ENCODE measurements around the gene HSP90AB1. TPM values are rescaled to one million over a fixed set of nuclear protein-coding genes. Genes with fewer than 3 reads are reported as not detected.

The HSP90AB1 gene
- total and polyA plus RNA-seq, 7 donors = 182 to 569 (median 484) TPM

DNA sequence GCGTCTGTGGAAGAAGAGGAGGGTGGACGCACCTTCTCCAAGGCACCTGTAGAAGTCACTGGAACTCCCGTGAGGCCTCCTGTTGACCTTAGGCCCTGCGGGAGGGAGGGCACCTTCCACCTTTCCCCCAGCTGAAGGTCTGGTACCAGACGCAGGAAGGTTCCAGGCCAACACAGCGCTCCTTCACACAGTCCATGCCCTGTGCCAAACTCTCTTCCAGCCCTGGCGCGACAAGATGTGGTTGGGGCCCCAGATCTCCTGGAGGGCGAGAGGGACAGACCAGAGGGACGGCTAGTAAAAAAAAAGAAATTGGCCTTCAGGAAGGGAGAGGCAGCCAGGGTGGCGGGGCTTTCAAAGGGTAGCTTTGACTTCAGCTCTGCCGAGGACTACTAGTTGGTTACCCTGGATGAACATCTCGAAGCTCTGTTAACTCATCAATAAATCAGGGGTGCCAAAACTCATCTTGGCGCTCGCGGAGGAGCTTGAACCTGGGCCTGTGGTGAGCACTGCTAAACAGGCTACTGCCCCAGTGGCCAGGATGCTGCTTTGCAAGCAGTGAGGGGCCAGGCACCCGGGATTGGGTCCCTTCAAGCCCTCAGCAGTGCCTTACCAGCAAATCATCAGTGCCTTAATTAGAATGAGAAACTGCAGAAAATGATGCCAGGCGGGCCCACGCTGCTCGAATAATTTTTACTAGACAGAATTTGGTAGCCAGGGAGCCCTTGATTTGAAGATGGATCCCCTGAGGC lies 51.3 kb downstream of the HSP90AB1 start:
- Histone ChIP-seq H3K27me3 (peaks cover 5 to 54% (median 40%) of the 10 kb centered on the region in 3 donors), H3K9me3 (no peaks in the 10 kb centered on the region), H3K27ac (no peak overlapping the region), H3K4me3 (peak overlapping the region in 2 of 4 donors; percentile 51 to 54), H3K36me3 (peaks cover 0 to 32% (median 22%) of the 10 kb centered on the region in 4 donors), H3K4me1 (peaks cover 0 to 15% (median 13%) of the 10 kb centered on the region in 4 donors)
- WGBS, 2 donors = 39 to 50% methylated on average over 20 of the region's 20 CpGs
- DNase-seq = no peak
- intact Hi-C loops (cut with DNase I) = no loop called here
- no peak for TF ChIP-seq POLR2AphosphoS5 (IDR thresholded peaks at IDR 0.05)
- no peak for TF ChIP-seq EP300 (IDR thresholded peaks at IDR 0.05)
- no peak for TF ChIP-seq POLR2A (IDR thresholded peaks at IDR 0.05)
- TF ChIP-seq, protein P1, sequence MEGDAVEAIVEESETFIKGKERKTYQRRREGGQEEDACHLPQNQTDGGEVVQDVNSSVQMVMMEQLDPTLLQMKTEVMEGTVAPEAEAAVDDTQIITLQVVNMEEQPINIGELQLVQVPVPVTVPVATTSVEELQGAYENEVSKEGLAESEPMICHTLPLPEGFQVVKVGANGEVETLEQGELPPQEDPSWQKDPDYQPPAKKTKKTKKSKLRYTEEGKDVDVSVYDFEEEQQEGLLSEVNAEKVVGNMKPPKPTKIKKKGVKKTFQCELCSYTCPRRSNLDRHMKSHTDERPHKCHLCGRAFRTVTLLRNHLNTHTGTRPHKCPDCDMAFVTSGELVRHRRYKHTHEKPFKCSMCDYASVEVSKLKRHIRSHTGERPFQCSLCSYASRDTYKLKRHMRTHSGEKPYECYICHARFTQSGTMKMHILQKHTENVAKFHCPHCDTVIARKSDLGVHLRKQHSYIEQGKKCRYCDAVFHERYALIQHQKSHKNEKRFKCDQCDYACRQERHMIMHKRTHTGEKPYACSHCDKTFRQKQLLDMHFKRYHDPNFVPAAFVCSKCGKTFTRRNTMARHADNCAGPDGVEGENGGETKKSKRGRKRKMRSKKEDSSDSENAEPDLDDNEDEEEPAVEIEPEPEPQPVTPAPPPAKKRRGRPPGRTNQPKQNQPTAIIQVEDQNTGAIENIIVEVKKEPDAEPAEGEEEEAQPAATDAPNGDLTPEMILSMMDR (IDR thresholded peaks at IDR 0.05) = no peak

DNA sequence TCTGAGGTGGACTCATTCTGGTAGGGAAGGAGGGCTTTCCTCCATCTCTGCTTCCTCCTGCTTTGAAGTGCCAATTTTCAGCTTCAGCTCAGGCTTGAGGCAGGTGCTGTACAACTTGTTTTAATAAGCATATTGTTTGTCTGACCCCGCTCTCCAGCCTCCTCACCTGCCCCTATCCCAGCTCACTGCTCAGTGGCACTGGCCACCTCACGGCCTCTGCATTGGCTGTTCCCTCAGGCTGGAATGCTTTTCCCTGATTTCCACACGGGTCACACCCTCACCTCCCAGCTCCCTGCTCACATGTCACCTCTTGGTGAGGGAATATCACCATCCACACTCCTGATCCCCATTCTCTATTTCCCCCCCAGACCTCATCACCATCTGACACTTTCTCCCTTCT lies 52.0 kb downstream of the HSP90AB1 start:
- intact Hi-C loops (cut with DNase I) = no loop called here
- Histone ChIP-seq H3K27me3 (peaks cover 5 to 48% (median 34%) of the 10 kb centered on the region in 3 donors), H3K36me3 (peaks cover 0 to 38% (median 28%) of the 10 kb centered on the region in 4 donors), H3K4me3 (no peak overlapping the region), H3K9me3 (no peaks in the 10 kb centered on the region), H3K27ac (no peak overlapping the region), H3K4me1 (peaks cover 0 to 15% (median 13%) of the 10 kb centered on the region in 4 donors)
- no peak for DNase-seq
- 76 to 91% methylated on average over 3 of the region's 3 CpGs for WGBS, 2 donors
- no peak for TF ChIP-seq POLR2A (IDR thresholded peaks at IDR 0.05)
- no peak for TF ChIP-seq POLR2AphosphoS5 (IDR thresholded peaks at IDR 0.05)
- TF ChIP-seq EP300 (IDR thresholded peaks at IDR 0.05) = no peak
- TF ChIP-seq, protein P1 (IDR thresholded peaks at IDR 0.05) = no peak

DNA sequence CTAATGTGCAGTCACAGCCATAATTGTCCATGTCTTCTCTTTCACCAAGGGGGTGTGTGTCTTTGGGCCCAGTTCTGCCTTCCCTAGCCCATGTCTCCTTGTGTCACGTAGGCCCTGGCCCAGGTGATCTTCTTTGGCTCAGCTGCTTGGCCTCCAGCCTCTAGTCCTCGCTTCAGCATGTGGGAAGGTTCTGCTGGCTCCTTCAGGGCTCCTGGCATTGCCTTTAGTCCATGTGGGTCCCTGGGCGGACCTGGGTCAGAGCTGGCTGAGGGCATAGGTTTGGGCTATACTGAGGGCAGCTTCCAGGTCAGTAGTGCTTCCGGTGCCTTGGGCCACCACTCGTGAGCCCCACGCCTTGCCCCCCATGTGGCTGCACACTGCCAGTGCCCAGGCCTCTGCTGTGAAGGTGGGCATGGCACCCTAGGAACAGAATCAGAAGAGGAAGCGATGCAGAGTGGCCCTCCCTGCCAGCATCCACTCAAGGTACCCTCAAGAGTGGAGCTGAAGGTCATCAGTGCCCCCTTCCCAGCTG lies 53.5 kb downstream of the HSP90AB1 start:
- peaks cover 0 to 53% (median 38%) of the 10 kb centered on the region in 4 donors for H3K36me3 ChIP-seq
- 89 to 92% methylated on average over 7 of the region's 7 CpGs for WGBS, 2 donors

DNA sequence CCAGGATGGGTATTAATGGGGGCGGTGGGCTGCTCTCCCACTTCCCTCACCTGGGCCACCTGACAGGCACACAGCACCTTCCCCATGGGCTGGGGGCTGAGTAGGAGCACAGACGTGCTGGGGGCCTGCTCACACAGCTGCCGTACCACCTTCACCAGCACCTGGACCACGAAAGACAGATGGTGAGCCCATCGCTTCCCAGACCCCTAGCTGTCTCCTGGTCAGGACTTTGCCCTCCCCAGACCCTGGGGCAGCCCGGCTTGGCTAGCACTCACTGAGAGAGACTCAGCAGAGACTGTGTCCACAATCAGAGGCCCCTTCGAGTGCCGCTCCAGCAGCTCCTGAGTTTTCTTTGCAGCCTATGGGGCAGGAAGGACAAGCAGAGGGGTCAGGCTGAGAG lies 54.2 kb downstream of the HSP90AB1 start:
- H3K27me3 ChIP-seq = peaks cover 0 to 26% (median 15%) of the 10 kb centered on the region in 3 donors
- DNase-seq = no peak
- WGBS, 2 donors = 93 to 94% methylated on average over 8 of the region's 8 CpGs
- peaks cover 0 to 60% (median 41%) of the 10 kb centered on the region in 4 donors for H3K36me3 ChIP-seq
- H3K27ac ChIP-seq = no peak overlapping the region
- intact Hi-C loops (cut with DNase I) = no loop called here
- peaks cover 0 to 15% (median 13%) of the 10 kb centered on the region in 4 donors for H3K4me1 ChIP-seq
- no peaks in the 10 kb centered on the region for H3K9me3 ChIP-seq
- no peak overlapping the region for H3K4me3 ChIP-seq
- no peak for TF ChIP-seq POLR2AphosphoS5 (IDR thresholded peaks at IDR 0.05)
- TF ChIP-seq POLR2A (IDR thresholded peaks at IDR 0.05) = no peak
- no peak for TF ChIP-seq EP300 (IDR thresholded peaks at IDR 0.05)
- TF ChIP-seq, protein P1 (IDR thresholded peaks at IDR 0.05) = no peak

More for the DNA sequence above, 53.5 kb downstream of the HSP90AB1 start:
- TF ChIP-seq POLR2AphosphoS5 (IDR thresholded peaks at IDR 0.05) = no peak
- TF ChIP-seq EP300 (IDR thresholded peaks at IDR 0.05) = no peak
- TF ChIP-seq, protein P1 (IDR thresholded peaks at IDR 0.05) = no peak
- TF ChIP-seq POLR2A (IDR thresholded peaks at IDR 0.05) = no peak
- no peak overlapping the region for H3K27ac ChIP-seq
- no peak for DNase-seq
- H3K9me3 ChIP-seq = no peaks in the 10 kb centered on the region
- H3K27me3 ChIP-seq = peaks cover 0 to 33% (median 22%) of the 10 kb centered on the region in 3 donors
- intact Hi-C loops (cut with DNase I) = no loop called here
- no peak overlapping the region for H3K4me3 ChIP-seq
- H3K4me1 ChIP-seq = peaks cover 0 to 15% (median 13%) of the 10 kb centered on the region in 4 donors
